ENCODE data around the gene ZNF37A. TPM values are rescaled to one million over a fixed set of nuclear protein-coding genes. Genes with fewer than 3 reads are reported as not detected.

Gene ZNF37A
- total RNA-seq, 1 donor from 2014 or later = 20.8 TPM

DNA sequence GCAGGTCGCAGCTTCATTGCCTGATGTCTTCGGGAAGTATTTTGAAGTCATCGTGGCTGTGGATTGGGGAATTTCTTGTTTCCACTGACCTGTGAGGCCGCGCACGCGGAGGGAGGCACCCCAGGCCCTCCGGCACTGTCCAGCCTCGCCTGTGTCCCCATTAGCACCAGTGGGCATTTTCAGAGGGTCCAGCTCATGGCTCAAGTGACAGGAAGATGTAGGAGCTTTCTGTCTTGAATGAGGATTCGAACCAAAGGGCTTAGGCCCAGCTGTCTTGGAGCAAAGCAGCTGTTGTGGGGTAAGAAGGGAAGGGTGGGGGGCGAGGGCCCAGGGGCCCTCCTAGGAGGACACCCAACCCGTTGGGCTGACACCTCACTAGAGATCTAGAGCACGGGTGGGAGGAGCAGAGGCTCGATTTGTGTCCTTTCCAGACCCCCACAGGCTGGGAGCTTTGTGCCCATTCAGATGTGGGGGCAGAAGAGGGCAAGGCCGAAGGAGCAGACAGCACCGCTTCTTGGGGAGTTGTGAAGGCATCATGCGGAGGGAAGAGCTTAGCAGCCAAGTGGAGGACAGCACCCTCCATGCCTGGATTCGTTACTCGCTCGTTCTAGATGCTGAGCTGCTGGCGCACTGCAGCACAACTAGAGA, 914 bp downstream of the ZNF37A start:
- peak overlapping the region; percentile 85 for H3K4me3 Mint-ChIP-seq
- TF ChIP-seq, protein P1, sequence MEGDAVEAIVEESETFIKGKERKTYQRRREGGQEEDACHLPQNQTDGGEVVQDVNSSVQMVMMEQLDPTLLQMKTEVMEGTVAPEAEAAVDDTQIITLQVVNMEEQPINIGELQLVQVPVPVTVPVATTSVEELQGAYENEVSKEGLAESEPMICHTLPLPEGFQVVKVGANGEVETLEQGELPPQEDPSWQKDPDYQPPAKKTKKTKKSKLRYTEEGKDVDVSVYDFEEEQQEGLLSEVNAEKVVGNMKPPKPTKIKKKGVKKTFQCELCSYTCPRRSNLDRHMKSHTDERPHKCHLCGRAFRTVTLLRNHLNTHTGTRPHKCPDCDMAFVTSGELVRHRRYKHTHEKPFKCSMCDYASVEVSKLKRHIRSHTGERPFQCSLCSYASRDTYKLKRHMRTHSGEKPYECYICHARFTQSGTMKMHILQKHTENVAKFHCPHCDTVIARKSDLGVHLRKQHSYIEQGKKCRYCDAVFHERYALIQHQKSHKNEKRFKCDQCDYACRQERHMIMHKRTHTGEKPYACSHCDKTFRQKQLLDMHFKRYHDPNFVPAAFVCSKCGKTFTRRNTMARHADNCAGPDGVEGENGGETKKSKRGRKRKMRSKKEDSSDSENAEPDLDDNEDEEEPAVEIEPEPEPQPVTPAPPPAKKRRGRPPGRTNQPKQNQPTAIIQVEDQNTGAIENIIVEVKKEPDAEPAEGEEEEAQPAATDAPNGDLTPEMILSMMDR (IDR thresholded peaks at IDR 0.05) = no peak
- intact Hi-C loops (cut with micrococcal nuclease) = loop anchor here (1.0 kb wide), 6 partner anchors 57 to 308 kb away; partner anchors contain the start of genes ZNF248, ZNF25 and ZNF33A
- ChIA-PET CTCF (interaction anchor here (0.9 kb wide), 1 partner anchor 118 kb away, joined by 3 read pairs; no protein-coding TSS in a partner anchor), POLR2A (interaction anchor here (1.2 to 3.3 kb wide), 2 partner anchors 85 to 119 kb away, joined by 4 to 28 read pairs; partner anchors contain the start of genes ZNF25 and ZNF33A)
- peaks cover 7% of the 10 kb centered on the region for H3K9me3 Mint-ChIP-seq
- DNase-seq = no peak
- no peak for ATAC-seq (ENCODE audit: low read depth)
- H3K27ac Mint-ChIP-seq = peak overlapping the region; percentile 75
- H3K27me3 Mint-ChIP-seq = no peaks in the 10 kb centered on the region
- peaks cover 28% of the 10 kb centered on the region for H3K4me1 Mint-ChIP-seq
- peaks cover 53% of the 10 kb centered on the region for H3K36me3 Mint-ChIP-seq (ENCODE audit: low read depth)

GRCh38 chr10:38102880-38103279, 8.7 kb downstream of the ZNF37A start:
- Mint-ChIP-seq H3K4me3 (no peak overlapping the region), H3K36me3 (ENCODE audit: low read depth) (peaks cover 93% of the 10 kb centered on the region), H3K27me3 (no peaks in the 10 kb centered on the region), H3K9me3 (peaks cover 41% of the 10 kb centered on the region), H3K4me1 (peaks cover under 1% of the 10 kb centered on the region), H3K27ac (no peak overlapping the region)
- intact Hi-C loops (cut with micrococcal nuclease) = no loop called here
- ChIA-PET POLR2A (no interaction called here), CTCF (interaction anchor here (0.8 kb wide), 1 partner anchor 22 kb away, joined by 3 read pairs; no protein-coding TSS in a partner anchor)
- ATAC-seq (ENCODE audit: low read depth) (no peak), DNase-seq (no peak)
- TF ChIP-seq, protein P1 (IDR thresholded peaks at IDR 0.05) = no peak

- no peak overlapping the region for H3K4me3 Mint-ChIP-seq
- intact Hi-C loops (cut with micrococcal nuclease) = no loop called here
- H3K27me3 Mint-ChIP-seq = no peaks in the 10 kb centered on the region
- CTCF ChIA-PET = interaction anchor here (0.8 kb wide), 1 partner anchor 21 kb away, joined by 3 read pairs; no protein-coding TSS in a partner anchor
- H3K9me3 Mint-ChIP-seq = peaks cover 45% of the 10 kb centered on the region
- no peak overlapping the region for H3K27ac Mint-ChIP-seq
- no peak for ATAC-seq (ENCODE audit: low read depth)
- POLR2A ChIA-PET = no interaction called here
- H3K4me1 Mint-ChIP-seq = no peaks in the 10 kb centered on the region
- DNase-seq = no peak
- TF ChIP-seq, protein P1 (IDR thresholded peaks at IDR 0.05) = no peak
- H3K36me3 Mint-ChIP-seq (ENCODE audit: low read depth) = peaks cover 91% of the 10 kb centered on the region
Measured at GRCh38 chr10:38103756-38104155, 9.6 kb downstream of the ZNF37A start.

DNA sequence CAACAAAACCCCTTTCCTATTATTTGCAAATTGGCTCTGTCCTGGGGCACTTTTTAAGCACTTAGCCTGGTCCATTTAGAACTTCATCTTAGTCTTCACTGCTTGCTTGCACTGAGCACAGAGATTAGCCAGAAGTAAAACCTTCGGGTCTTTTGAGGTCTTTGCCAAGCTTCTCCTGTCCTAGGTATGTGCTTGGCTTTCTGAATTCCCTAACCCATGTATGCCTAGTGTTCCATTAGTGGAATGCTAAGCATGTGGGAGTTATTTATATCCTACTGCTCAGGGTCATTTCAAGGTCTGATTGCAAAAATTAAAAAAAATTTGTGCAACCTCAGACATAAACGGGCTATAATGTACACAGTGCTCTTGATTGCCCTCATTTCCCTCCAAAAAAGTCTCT, 18.0 kb downstream of the ZNF37A start:
- Mint-ChIP-seq H3K9me3 (peaks cover 53% of the 10 kb centered on the region), H3K36me3 (ENCODE audit: low read depth) (peaks cover 72% of the 10 kb centered on the region), H3K4me1 (no peaks in the 10 kb centered on the region), H3K27me3 (no peaks in the 10 kb centered on the region), H3K4me3 (no peak overlapping the region), H3K27ac (no peak overlapping the region)
- ATAC-seq (ENCODE audit: low read depth) (no peak), DNase-seq (no peak)
- intact Hi-C loops (cut with micrococcal nuclease) = no loop called here
- ChIA-PET POLR2A (interaction anchor here (0.6 to 0.7 kb wide), 2 partner anchors 87 to 101 kb away, joined by 3 read pairs; no protein-coding TSS in a partner anchor), CTCF (no interaction called here)
- TF ChIP-seq, protein P1 (IDR thresholded peaks at IDR 0.05) = no peak

DNA sequence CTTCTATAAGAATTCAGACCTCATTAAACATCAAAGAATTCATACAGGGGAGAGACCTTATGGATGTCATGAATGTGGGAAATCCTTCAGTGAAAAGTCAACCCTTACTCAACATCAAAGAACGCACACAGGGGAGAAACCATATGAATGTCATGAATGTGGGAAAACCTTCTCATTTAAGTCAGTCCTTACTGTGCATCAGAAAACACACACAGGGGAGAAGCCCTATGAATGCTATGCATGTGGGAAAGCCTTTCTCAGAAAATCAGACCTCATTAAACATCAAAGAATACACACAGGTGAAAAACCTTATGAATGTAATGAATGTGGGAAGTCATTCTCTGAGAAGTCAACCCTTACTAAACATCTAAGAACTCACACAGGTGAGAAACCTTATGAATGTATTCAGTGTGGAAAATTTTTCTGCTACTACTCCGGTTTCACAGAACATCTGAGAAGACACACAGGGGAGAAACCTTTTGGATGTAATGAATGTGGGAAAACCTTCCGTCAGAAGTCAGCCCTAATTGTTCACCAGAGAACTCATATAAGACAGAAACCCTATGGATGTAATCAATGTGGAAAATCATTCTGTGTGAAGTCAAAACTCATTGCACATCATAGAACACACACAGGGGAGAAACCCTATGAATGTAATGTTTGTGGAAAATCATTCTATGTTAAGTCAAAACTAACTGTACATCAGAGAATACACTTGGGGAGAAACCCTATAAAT, 24.1 kb downstream of the ZNF37A start:
- H3K36me3 Mint-ChIP-seq (ENCODE audit: low read depth) = peaks cover 66% of the 10 kb centered on the region
- DNase-seq (no peak), ATAC-seq (ENCODE audit: low read depth) (no peak)
- TF ChIP-seq, protein P1 (IDR thresholded peaks at IDR 0.05) = no peak
- no peaks in the 10 kb centered on the region for H3K27me3 Mint-ChIP-seq
- no peak overlapping the region for H3K27ac Mint-ChIP-seq
- ChIA-PET POLR2A (no interaction called here), CTCF (no interaction called here)
- no peak overlapping the region for H3K4me3 Mint-ChIP-seq
- H3K9me3 Mint-ChIP-seq = peaks cover 59% of the 10 kb centered on the region
- H3K4me1 Mint-ChIP-seq = no peaks in the 10 kb centered on the region
- intact Hi-C loops (cut with micrococcal nuclease) = no loop called here
